H1 (cell line): ENCODE results near the gene MEF2C. TPM values are rescaled to one million over a fixed set of nuclear protein-coding genes. Genes with fewer than 3 reads are reported as not detected.

ENCODE experiments used
- SIX5 ChIP-seq: IDR thresholded peaks from 2 replicates; pipeline ENCODE4 v1.6.1; 2011; ENCODE audit warnings: mild to moderate bottlenecking, low read depth, low read length
- SRF ChIP-seq: IDR thresholded peaks from 2 replicates; pipeline ENCODE4 v1.6.1; 2011; ENCODE audit warnings: mild to moderate bottlenecking, low read depth, low read length, moderate library complexity
- polyA plus RNA-seq, 7 experiments: library from polyadenylated mRNA; depleted of rRNA in 3 of 7; stranded (reverse) in 5 of 7; unstranded in 2 of 7; fragments of >200 nt in 5 of 7; fragments of 200-250 nt in 2 of 7; gene quantifications; 1 replicate in 5 of 7; 2 replicates in 1 of 7; 4 replicates in 1 of 7; pipeline versions ENCODE4 v1.2.1 to v1.2.3, GENCODE V29; 2011 to 2013; ENCODE audit warnings: missing spikeins in 2 of 7, mixed read lengths in 2 of 7
- total RNA-seq: library from RNA; stranded (reverse); fragmentation: NEBNext Ultra II Directional; extraction: Animal tissue kit (Norgen Biotek cat#: 25700); gene quantifications from 2 replicates; pipeline ENCODE4 v1.2.1, GENCODE V29; 2021

Gene MEF2C
- total and polyA plus RNA-seq, 2 of the 8 experiments (the other 6 are each of a cell fraction or from before 2014, with no cell fraction given), result 0.59 to 0.99 TPM

DNA sequence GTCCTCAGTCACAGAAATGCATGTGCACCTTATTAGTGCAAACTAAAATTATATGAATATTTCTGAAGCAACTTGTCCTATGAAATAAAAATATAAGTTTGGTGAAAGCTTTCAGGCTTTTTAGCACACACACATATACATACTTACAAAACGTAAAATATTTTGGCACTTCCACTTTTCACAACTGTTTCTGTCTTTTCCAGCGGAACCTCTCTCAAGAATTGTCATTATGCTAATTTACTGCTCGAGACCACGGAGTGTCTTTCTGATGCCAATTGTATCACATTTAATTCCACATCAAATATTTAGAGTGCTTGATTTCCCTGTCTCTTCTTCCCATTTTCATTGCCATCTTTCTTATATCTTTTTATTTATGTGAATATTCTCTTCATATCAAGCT, 100.4 kb downstream of the MEF2C start (continued):
- TF ChIP-seq SRF (no peak), SIX5 (no peak)
